Osteoblast (primary cell): ENCODE results near the gene EFNB2. TPM values are rescaled to one million over a fixed set of nuclear protein-coding genes. Genes with fewer than 3 reads are reported as not detected.
A peak's percentile ranks its signal among the peaks of the same experiment; 100 is the strongest.

Experiments
- DNase-seq: peaks from one replicate; pipeline ENCODE4 v3.0.0; 2011; ENCODE audit warnings: low spot score, mixed read lengths; ENCODE audit not compliant: insufficient read length; ENCODE audit errors: missing footprints
- H2AFZ ChIP-seq: 2 replicates; pipeline ENCODE4 v1.6.0; 2011; ENCODE audit warnings: mild to moderate bottlenecking, low read length
- H3K27ac ChIP-seq: 2 replicates; pipeline ENCODE4 v1.5.1; 2011; ENCODE audit warnings: mild to moderate bottlenecking, low read depth, low read length, moderate library complexity
- H3K27me3 ChIP-seq: 2 replicates; pipeline ENCODE4 v1.6.0; 2012; ENCODE audit warnings: mild to moderate bottlenecking, control low read depth, inconsistent platforms, low read length, moderate library complexity; ENCODE audit not compliant: insufficient read depth
- H3K36me3 ChIP-seq: 2 replicates; pipeline ENCODE4 v1.5.1; 2011; ENCODE audit warnings: mild to moderate bottlenecking, low read length, control low read depth, moderate library complexity; ENCODE audit not compliant: insufficient read depth
- H3K4me1 ChIP-seq: 2 replicates; pipeline ENCODE4 v1.5.1; 2011; ENCODE audit warnings: mild to moderate bottlenecking, low read length, control low read depth, moderate library complexity; ENCODE audit not compliant: insufficient read depth
- H3K4me2 ChIP-seq: 2 replicates; pipeline ENCODE4 v1.6.0; 2011; ENCODE audit warnings: mild to moderate bottlenecking, low read length; ENCODE audit not compliant: insufficient read depth
- H3K4me3 ChIP-seq: fragments of 200-600 bp; sonication (generic); 3 replicates; pipeline ENCODE4 v1.5.1; 2012; ENCODE audit warnings: mild to moderate bottlenecking, low read length, inconsistent platforms; ENCODE audit not compliant: insufficient read depth
- H3K79me2 ChIP-seq: 2 replicates; pipeline ENCODE4 v1.6.0; 2012; ENCODE audit warnings: mild to moderate bottlenecking, low read length, control low read depth, inconsistent platforms; ENCODE audit not compliant: insufficient read depth
- H3K9me3 ChIP-seq: 2 replicates; pipeline ENCODE4 v1.5.1; 2011; ENCODE audit warnings: low read depth, low read length, control low read depth
- H4K20me1 ChIP-seq: 2 replicates; pipeline ENCODE4 v1.6.0; 2012; ENCODE audit warnings: mild to moderate bottlenecking, low read length, control low read depth; ENCODE audit not compliant: insufficient read depth
- CTCF ChIP-seq: IDR thresholded peaks from 2 replicates; pipeline ENCODE4 v1.5.1; 2011; ENCODE audit warnings: mild to moderate bottlenecking, low read depth, low read length, moderate library complexity; ENCODE audit errors: extremely low read depth
- total RNA-seq: library from RNA; depleted of rRNA; stranded (reverse); fragments of >200 nt; gene quantifications from 2 replicates; pipeline ENCODE4 v1.2.3, GENCODE V29; 2012

Gene EFNB2
- total RNA-seq, 1 donor: 17.0 TPM

DNA sequence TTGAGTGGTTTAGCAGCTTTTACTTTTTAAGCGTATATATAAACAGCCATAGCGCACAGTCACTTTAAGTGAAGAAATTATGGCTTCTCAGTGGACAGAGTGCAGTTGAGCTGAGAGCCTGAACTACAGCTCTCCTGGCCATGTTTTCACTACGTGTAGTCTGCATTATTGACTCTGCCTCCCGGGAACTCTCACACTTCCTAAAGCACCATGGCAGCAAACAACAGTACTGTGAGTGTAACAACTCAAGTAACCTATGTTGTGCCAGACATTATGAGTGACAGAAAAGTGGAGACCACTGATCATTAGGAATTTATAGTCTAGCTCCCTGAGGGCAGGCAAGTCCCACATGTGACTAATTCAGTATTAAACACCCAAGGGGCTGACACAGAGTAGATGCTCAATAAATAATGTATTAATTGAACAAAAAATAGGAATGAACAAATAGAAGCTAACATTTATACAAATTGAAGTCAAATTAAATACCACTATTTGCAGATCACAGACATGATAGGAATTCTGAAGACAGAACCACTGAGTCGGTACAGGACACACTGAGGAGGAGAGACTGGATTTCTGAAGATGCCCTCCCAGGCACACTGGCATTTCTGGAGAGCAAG lies 19.7 kb downstream of the EFNB2 start:
- DNase-seq: no peak
- no peak overlapping the region for H3K4me2 ChIP-seq
- H3K4me1 ChIP-seq: peaks cover 7% of the 10 kb centered on the region
- TF ChIP-seq CTCF: no peak
- no peak overlapping the region for H2AFZ ChIP-seq
- H3K36me3 ChIP-seq: peaks cover 10% of the 10 kb centered on the region
- H3K9me3 ChIP-seq: no peaks in the 10 kb centered on the region
- H4K20me1 ChIP-seq: no peaks in the 10 kb centered on the region
- no peak overlapping the region for H3K4me3 ChIP-seq
- peaks cover 80% of the 10 kb centered on the region for H3K79me2 ChIP-seq
- H3K27me3 ChIP-seq: no peaks in the 10 kb centered on the region
- H3K27ac ChIP-seq: no peak overlapping the region

- no peak overlapping the region for H3K4me2 ChIP-seq
- TF ChIP-seq CTCF: no peak
- H3K4me3 ChIP-seq: no peak overlapping the region
- H3K27ac ChIP-seq: no peak overlapping the region
- no peaks in the 10 kb centered on the region for H3K9me3 ChIP-seq
- H2AFZ ChIP-seq: no peak overlapping the region
- H4K20me1 ChIP-seq: no peaks in the 10 kb centered on the region
- no peaks in the 10 kb centered on the region for H3K27me3 ChIP-seq
- DNase-seq: no peak
- H3K36me3 ChIP-seq: peaks cover 10% of the 10 kb centered on the region
- peaks cover 78% of the 10 kb centered on the region for H3K79me2 ChIP-seq
- peaks cover 7% of the 10 kb centered on the region for H3K4me1 ChIP-seq
Measured at GRCh38 chr13:106514928-106515634, 20.4 kb downstream of the EFNB2 start.

DNA sequence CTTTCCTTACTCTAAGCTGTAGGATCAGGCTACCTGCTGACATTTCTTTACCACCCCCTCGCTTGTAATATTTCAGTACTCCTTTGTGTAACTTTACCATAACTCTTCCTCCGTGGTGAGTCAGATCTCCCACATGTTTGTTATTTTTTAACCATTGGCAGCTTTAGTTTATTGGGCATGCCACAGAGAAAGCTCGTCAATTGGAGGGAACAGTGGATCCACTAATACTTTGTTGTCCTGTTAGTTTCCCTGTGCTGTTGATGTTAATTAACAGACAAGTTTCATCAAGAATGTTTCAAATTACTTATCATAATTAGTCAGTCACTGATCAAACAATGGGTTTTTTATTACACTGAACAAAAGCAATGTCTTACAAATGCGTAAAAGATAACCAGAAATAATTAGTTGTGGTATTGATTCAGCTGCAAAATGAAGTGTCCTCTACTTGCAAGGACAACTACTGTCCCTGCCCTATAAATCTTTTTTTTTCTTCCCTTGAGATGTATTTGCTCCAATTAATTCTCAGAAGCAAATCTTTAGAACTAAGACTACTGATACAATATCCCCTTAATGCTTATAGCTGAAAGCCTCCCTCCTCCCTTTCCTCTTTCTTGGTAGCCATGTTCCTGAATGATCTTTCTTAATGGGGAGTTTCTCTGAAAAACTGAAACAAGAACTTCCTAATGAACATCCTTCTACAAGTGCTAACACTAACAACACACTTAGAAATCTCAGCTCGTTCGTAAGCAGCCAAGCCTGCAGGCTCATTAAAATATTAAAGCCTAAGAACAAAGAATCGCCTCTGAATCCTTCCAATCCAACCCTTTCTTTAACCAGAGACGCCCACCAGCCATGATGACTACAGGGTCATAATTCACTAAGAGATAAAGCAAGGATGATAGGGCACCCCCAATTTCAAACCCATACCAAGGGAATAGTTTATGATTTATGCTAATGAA lies 22.2 kb downstream of the EFNB2 start:
- Histone ChIP-seq H3K36me3 (peaks cover 14% of the 10 kb centered on the region), H3K27me3 (no peaks in the 10 kb centered on the region), H3K9me3 (no peaks in the 10 kb centered on the region), H3K79me2 (peaks cover 72% of the 10 kb centered on the region), H2AFZ (peak overlapping the region; percentile 25), H3K4me2 (peak overlapping the region; percentile 11), H3K4me3 (no peak overlapping the region), H3K4me1 (peaks cover 11% of the 10 kb centered on the region), H4K20me1 (no peaks in the 10 kb centered on the region), H3K27ac (no peak overlapping the region)
- no peak for TF ChIP-seq CTCF
- no peak for DNase-seq
